Duodenal mucosa (tissue), 2 donors: ENCODE data around the gene WNT8B.

Experiments used
- H3K27ac ChIP-seq: one replicate; pipeline ENCODE4 v1.7.0; 2013; ENCODE audit warnings: low read depth, low read length
- H3K27me3 ChIP-seq, 2 donors: one replicate each; pipeline ENCODE4 v1.7.0; 2013; ENCODE audit warnings: low read length in 2 of 2, control low read depth in 1 of 2; ENCODE audit not compliant: insufficient read depth in 2 of 2, control insufficient read depth in 1 of 2
- H3K36me3 ChIP-seq, 2 donors: one replicate each; pipeline ENCODE4 v1.7.0; 2013; ENCODE audit warnings: low read length in 2 of 2, control low read depth in 1 of 2; ENCODE audit not compliant: insufficient read depth in 2 of 2, control insufficient read depth in 1 of 2
- H3K4me1 ChIP-seq, 2 donors: one replicate each; pipeline ENCODE4 v1.7.0; 2013; ENCODE audit warnings: low read length in 2 of 2, control low read depth in 1 of 2; ENCODE audit not compliant: insufficient read depth in 2 of 2, control insufficient read depth in 1 of 2
- H3K4me3 ChIP-seq, 2 donors: one replicate each; pipeline ENCODE4 v1.7.0; 2013; ENCODE audit warnings: low read length in 2 of 2, low read depth in 1 of 2
- H3K9ac ChIP-seq, 2 donors: one replicate each; pipeline ENCODE4 v1.7.0; 2013; ENCODE audit warnings: low read length in 2 of 2, low read depth in 1 of 2
- H3K9me3 ChIP-seq, 2 donors: one replicate each; pipeline ENCODE4 v1.7.0; 2013; ENCODE audit warnings: low read length in 2 of 2, control low read depth in 1 of 2; ENCODE audit not compliant: control insufficient read depth in 1 of 2

Gene WNT8B

DNA sequence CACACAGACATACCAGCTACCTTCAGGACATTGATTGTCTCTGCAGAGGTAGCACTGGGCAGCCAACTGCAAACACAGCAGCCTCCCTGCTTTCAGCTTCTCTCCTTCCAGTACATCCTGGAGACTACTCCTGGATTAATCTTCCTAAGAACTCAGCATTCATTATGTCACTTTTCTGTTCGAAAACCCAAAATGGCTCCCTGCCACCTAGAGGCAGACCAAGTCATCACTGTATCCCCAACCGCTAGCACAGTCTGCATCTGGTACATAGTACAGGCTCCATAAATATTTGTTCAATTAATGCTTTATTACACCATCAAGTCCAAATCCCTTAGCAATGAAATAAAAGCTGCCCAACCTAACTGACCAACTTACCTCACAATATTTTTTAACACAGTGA, 61.8 kb downstream of the WNT8B start:
- Histone ChIP-seq H3K27ac (no peak overlapping the region), H3K27me3 (peaks cover 0 to 3% of the 10 kb centered on the region in 2 donors), H3K36me3 (peaks cover 29 to 44% of the 10 kb centered on the region in 2 donors), H3K9me3 (no peaks in the 10 kb centered on the region), H3K4me1 (peaks cover 8 to 13% of the 10 kb centered on the region in 2 donors), H3K9ac (no peak overlapping the region), H3K4me3 (no peak overlapping the region)

DNA sequence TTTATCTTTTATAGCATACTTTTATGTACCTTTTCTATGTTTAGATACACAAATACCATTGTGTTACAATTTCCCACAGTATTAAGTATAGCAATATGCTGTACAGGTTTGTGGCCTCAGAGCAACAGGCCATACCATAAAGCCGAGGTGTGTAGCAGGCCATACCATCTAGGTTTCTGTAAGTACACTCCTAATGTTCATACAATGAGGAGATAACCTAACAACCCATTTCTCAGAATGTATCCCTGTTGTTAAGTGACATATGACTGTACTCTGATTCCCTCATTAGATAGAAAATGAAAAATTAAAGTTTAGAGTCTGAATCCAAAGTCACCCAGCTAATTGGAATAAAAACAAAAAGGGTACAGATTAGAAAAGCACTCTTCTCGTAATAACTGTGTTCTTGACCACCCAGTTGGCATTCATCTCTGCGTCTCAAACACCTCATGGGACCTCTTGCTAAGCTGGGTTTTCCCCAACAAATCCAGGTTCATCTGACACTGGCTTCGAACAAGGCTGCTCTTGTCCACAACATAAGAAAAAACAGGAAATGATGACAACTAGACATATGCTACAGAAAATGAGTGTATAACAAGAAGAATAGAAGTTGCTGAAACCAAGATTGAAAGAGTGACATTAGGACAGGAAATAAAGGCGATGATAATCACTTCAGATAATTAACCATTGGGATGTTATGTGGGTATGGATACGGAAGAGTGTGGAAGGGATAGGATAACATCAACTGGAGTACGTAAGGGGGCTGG, 65.5 kb downstream of the WNT8B start:
- Histone ChIP-seq H3K36me3 (peaks cover 26 to 39% of the 10 kb centered on the region in 2 donors), H3K27ac (no peak overlapping the region), H3K9ac (peak overlapping the region; percentile 93 to 99), H3K27me3 (no peaks in the 10 kb centered on the region), H3K4me1 (peaks cover 12 to 19% of the 10 kb centered on the region in 2 donors), H3K9me3 (no peaks in the 10 kb centered on the region), H3K4me3 (peak overlapping the region; percentile 92 to 99)

DNA sequence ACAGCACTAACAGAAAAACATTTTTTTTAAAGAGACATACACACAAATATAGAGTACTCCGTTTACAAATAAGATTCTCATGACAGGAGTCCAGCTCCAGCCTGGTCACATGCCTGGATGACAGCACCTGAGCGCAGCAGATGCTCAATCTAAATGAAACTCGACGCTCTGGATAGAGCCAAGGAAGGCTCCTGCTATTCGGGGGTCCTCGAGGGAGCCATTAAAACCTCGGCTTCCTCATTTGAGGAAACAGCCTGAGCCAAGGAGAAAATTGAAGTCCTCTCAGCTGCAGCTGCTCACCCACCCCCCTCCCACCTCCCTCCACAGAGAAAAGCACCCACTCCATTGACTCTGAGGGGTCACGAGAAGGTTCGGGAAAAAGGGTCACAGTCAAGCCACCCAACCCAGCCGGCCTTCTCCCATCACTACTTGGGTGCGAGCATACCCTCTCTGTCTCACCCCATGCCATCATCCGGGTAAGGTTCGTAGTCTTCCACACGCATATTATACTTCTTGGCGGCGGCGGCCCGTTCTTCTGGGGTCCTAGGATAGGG, 66.2 kb downstream of the WNT8B start:
- Histone ChIP-seq H3K9ac (peak overlapping the region; percentile 93 to 99), H3K27me3 (no peaks in the 10 kb centered on the region), H3K36me3 (peaks cover 20 to 32% of the 10 kb centered on the region in 2 donors), H3K4me3 (peak overlapping the region; percentile 92 to 99), H3K9me3 (no peaks in the 10 kb centered on the region), H3K27ac (no peak overlapping the region), H3K4me1 (peaks cover 12 to 19% of the 10 kb centered on the region in 2 donors)

DNA sequence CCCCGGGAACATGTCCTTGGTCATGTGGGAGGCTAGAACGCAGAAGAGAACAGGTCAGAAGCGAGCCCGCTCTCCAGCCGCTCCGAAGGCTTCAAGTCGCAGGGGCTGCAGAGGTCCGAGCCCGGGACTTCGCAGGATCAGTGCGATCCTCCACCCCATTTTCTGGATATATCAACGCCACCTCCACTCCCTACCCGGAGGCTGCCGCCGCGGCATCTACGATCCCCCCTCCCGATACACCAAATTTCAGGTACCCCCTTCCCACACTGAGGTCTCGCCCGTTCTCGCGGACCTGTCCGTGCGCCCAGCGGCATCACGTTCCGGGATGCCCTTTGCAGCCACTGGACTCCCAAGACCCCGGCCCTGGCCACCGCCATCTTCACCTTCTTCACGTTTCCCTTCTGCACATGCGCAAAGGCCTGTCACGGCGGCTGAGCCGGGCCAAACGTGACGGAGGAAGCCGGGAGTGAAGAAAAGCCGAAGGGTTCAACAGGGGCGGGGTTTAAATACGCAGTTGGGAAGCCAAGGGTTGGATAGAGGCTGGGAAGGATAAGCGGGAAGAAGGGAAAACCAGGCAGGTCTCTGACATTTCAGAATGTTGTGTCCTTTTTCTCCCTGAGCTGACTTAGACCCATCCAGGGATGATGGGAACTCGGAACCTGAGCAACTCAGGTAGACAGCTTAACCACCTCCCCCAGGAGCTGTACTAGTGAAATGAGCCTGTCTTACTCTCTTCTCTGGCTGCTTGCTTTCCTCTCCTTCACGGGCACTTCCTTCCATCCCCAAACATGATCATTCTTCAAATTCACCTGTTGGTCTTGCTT, 66.9 kb downstream of the WNT8B start, which contains the start of gene NDUFB8:
Gene NDUFB8 (minus strand): TSS at position 397 of the 824 bp plus-strand sequence. CDS start 20 bp downstream, at position 377.
- Histone ChIP-seq H3K9ac (peak within 1 kb of the TSS; percentile 93 to 99), H3K4me3 (peak within 1 kb of the TSS; percentile 92 to 99), H3K9me3 (no peaks in the 10 kb centered on the region), H3K27me3 (no peaks in the 10 kb centered on the region), H3K36me3 (peaks cover 14 to 25% of the 10 kb centered on the region in 2 donors), H3K27ac (peak within 1 kb of the TSS; percentile 34), H3K4me1 (peaks cover 12 to 19% of the 10 kb centered on the region in 2 donors)

DNA sequence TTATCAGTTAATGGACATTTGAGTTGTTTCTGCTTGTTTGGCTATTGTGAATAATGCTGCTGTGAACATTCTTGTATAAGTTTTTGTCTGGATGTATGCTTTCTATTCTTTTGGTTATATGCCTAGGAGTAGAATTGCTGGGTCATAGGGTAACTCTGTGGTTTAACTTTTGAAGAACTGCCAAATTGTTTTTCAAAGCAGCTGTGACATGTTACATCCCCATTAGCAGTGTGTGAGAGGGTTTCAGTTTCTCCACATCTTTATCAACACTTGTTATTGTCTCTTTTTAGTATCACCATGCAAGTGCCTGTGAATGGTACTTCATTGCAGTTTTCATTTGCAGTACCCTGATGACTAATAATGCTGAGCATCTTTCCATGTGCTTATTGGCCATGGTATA, 69.0 kb downstream of the WNT8B start:
- no peaks in the 10 kb centered on the region for H3K27me3 ChIP-seq
- no peaks in the 10 kb centered on the region for H3K9me3 ChIP-seq
- H3K9ac ChIP-seq, result no peak overlapping the region
- H3K4me3 ChIP-seq, result no peak overlapping the region
- H3K27ac ChIP-seq, result no peak overlapping the region
- H3K36me3 ChIP-seq, result peaks cover 2 to 5% of the 10 kb centered on the region in 2 donors
- peaks cover 23 to 27% of the 10 kb centered on the region in 2 donors for H3K4me1 ChIP-seq
